ENCODE measurements around the gene MIR17HG.

MIR17HG gene

GRCh38 chr13:91347202-91347995 lies at the start of gene MIR17HG:
MIR17HG (plus strand) TSS chr13:91347687.
- Histone ChIP-seq H3K79me2 (ENCODE audit: low read length) (peaks cover 35% of the 10 kb centered on the region), H3K4me2 (ENCODE audit: low read depth, low read length) (peak within 1 kb of the TSS; percentile 67), H3K27ac (ENCODE audit: low read length) (peak within 1 kb of the TSS; percentile 76), H3K9ac (ENCODE audit: low read length) (peak within 1 kb of the TSS; percentile 66), H3K9me2 (replicated peaks; ENCODE audit: insufficient read depth, low read length) (no peaks in the 10 kb centered on the region), H2AFZ (ENCODE audit: low read length) (peak within 1 kb of the TSS; percentile 75; the same call in 1 of the 2 replicates), H3K4me1 (ENCODE audit: low read length) (peaks cover 13% of the 10 kb centered on the region; the same call in 1 of the 2 replicates), H3K36me3 (replicated peaks; ENCODE audit: insufficient read depth, low read length) (peaks cover 5% of the 10 kb centered on the region; the same call in 1 of the 2 replicates), H3K4me3 (ENCODE audit: low read length) (peak within 1 kb of the TSS; percentile 57), H3K27me3 (replicated peaks; ENCODE audit: insufficient read depth, low read length) (no peaks in the 10 kb centered on the region), H3F3A (ENCODE audit: insufficient read depth, low read length) (peaks cover 17% of the 10 kb centered on the region), H4K20me1 (ENCODE audit: insufficient read depth, low read length) (no peaks in the 10 kb centered on the region; the same call in 1 of the 2 replicates), H3K9me3 (replicated peaks; ENCODE audit: insufficient read depth, low read length) (no peaks in the 10 kb centered on the region)
- TF ChIP-seq CTCF (IDR thresholded peaks at IDR 0.05; ENCODE audit: low read length): no peak
- TF ChIP-seq EZH2phosphoT487 (IDR thresholded peaks at IDR 0.05; ENCODE audit: low read length): no peak
- no peak for TF ChIP-seq EZH2 (optimal IDR thresholded peaks at IDR 0.05; ENCODE audit: low read depth, low read length)
- DNase-seq: peak; percentile 88

- H3K4me3 ChIP-seq (ENCODE audit: low read length): no peak overlapping the region
- H3K4me1 ChIP-seq (ENCODE audit: low read length): no peaks in the 10 kb centered on the region
- no peaks in the 10 kb centered on the region for H3K9me2 ChIP-seq (replicated peaks; ENCODE audit: insufficient read depth, low read length)
- no peak overlapping the region for H3K27ac ChIP-seq (ENCODE audit: low read length)
- no peaks in the 10 kb centered on the region for H3K27me3 ChIP-seq (replicated peaks; ENCODE audit: insufficient read depth, low read length)
- DNase-seq: no peak
- no peaks in the 10 kb centered on the region for H4K20me1 ChIP-seq (ENCODE audit: insufficient read depth, low read length)
- H3K36me3 ChIP-seq (replicated peaks; ENCODE audit: insufficient read depth, low read length): no peaks in the 10 kb centered on the region
- no peaks in the 10 kb centered on the region for H3K9me3 ChIP-seq (replicated peaks; ENCODE audit: insufficient read depth, low read length)
- no peak overlapping the region for H3K4me2 ChIP-seq (ENCODE audit: low read depth, low read length)
- no peaks in the 10 kb centered on the region for H3K79me2 ChIP-seq (ENCODE audit: low read length)
- H3K9ac ChIP-seq (ENCODE audit: low read length): no peak overlapping the region
- TF ChIP-seq EZH2phosphoT487 (IDR thresholded peaks at IDR 0.05; ENCODE audit: low read length) (no peak), CTCF (IDR thresholded peaks at IDR 0.05; ENCODE audit: low read length) (no peak), EZH2 (optimal IDR thresholded peaks at IDR 0.05; ENCODE audit: low read depth, low read length) (no peak)
- no peak overlapping the region for H2AFZ ChIP-seq (ENCODE audit: low read length)
- no peaks in the 10 kb centered on the region for H3F3A ChIP-seq (ENCODE audit: insufficient read depth, low read length)
Measured at GRCh38 chr13:91298060-91298459, 49.4 kb upstream of the MIR17HG start.

DNA sequence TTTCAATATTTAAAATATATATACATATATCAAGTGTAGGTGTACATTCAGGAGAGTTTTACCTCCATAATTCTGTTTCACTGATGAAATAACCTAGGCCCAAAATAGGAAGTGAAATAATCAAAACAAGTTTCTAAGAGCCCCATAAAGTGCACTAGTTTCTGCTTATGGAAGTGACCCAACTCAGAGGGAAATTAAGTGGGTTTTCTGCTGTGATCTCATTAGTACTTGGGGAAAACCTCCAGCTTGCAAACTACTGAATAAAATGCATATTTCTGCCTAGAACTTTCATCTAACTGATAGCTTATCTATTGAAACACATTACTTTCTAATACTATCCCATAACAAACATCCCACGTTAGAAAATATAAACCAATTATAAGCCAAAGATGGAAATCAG lies 45.4 kb upstream of the MIR17HG start:
- Histone ChIP-seq H3K27me3 (replicated peaks; ENCODE audit: insufficient read depth, low read length) (no peaks in the 10 kb centered on the region), H3F3A (ENCODE audit: insufficient read depth, low read length) (no peaks in the 10 kb centered on the region), H3K4me3 (ENCODE audit: low read length) (no peak overlapping the region), H3K9me3 (replicated peaks; ENCODE audit: insufficient read depth, low read length) (no peaks in the 10 kb centered on the region), H2AFZ (ENCODE audit: low read length) (no peak overlapping the region), H3K9me2 (replicated peaks; ENCODE audit: insufficient read depth, low read length) (no peaks in the 10 kb centered on the region), H3K4me1 (ENCODE audit: low read length) (no peaks in the 10 kb centered on the region), H3K36me3 (replicated peaks; ENCODE audit: insufficient read depth, low read length) (no peaks in the 10 kb centered on the region), H3K27ac (ENCODE audit: low read length) (no peak overlapping the region), H4K20me1 (ENCODE audit: insufficient read depth, low read length) (no peaks in the 10 kb centered on the region), H3K4me2 (ENCODE audit: low read depth, low read length) (no peak overlapping the region), H3K9ac (ENCODE audit: low read length) (no peak overlapping the region), H3K79me2 (ENCODE audit: low read length) (no peaks in the 10 kb centered on the region)
- TF ChIP-seq EZH2phosphoT487 (IDR thresholded peaks at IDR 0.05; ENCODE audit: low read length) (no peak), EZH2 (optimal IDR thresholded peaks at IDR 0.05; ENCODE audit: low read depth, low read length) (no peak), CTCF (IDR thresholded peaks at IDR 0.05; ENCODE audit: low read length) (no peak)
- no peak for DNase-seq
